ENCODE results near the gene CFL2.
"Not testable (repeated sequence)": the region's sequence is repeated elsewhere in the genome, so short reads cannot be mapped to it uniquely, and the experiment has no call there.

Gene CFL2

DNA sequence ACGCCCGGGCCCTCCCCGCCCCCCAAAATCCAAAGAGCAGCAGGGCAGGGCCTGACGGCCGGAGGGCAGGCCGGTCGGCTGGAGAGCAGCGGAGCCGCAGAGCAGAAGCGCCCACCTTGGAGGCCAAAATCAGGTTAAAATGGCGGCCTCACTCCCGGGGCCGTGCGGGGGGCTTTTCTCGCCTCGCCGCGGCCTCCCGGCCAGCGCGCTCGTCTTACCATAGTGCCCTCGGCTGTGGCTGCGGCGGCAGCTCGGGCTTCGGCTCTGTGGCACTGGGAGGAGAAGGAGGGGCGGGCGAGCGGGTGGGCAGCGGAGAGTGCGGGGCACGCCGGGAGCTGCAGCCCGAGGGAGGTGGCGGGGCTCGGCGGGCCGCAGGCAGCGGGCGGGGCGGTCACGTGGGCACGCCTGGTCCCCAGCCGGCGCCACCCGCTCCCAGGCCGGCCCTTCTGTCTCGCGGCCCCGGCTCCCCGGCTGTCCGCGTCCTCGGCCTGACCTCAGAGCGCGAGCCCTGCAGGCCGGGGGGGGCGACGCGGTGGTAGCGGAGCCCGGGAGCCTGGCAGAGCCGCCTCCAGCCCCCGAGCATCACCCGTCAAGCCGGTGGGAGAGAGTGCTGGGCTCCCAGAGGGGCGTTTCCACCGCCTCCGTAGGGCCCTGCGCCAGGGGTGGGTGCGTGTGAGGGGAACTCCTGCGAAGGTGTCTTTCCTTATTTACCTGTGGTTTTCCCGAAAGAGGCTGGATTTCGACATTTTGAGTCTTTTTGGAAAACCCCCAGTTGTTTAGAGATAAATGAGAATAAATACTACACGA, at the start of gene CFL2:
Gene CFL2 (minus strand): TSS at position 274 of the 807 bp plus-strand sequence. CDS start 53 bp downstream, at position 221.
- peak; percentile 76 for DNase-seq

DNA sequence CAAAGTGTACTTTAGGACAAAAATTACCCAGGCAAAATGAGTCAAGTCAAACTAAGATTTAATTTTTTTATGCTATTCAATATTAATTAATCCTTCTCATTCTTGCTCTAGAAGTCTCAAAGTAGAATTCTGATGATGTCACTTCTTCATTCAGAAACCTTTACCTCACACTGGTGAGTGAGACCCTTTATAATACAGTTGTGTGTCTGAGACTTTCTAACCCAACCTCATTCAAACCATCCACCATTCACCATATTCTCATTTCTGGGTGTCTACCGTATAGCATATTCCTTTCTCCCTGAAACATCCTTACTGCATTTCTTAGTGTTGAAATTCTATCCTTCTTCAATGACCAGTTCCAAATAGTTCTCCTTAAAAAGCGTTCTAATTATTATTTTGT, 40.8 kb upstream of the CFL2 start:
- no peak for DNase-seq

DNA sequence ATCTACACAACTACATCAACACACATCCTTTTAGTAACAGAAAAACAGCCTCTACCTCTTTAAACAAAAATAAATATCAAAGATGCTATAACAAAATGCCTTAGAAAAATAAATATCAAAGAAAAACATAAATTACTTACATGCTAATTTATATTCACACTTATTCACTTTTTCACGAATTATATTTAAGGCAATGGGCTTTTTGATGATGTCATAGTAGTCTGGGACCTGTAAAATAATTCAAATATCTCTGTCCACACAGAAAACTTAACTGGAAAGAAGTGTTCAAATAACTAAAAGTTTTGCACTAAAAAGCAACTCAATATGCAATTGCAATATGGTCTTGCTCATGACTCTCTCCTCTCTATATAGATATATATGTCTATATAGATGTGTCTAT, 40.3 kb upstream of the CFL2 start:
- no peak for DNase-seq

DNA sequence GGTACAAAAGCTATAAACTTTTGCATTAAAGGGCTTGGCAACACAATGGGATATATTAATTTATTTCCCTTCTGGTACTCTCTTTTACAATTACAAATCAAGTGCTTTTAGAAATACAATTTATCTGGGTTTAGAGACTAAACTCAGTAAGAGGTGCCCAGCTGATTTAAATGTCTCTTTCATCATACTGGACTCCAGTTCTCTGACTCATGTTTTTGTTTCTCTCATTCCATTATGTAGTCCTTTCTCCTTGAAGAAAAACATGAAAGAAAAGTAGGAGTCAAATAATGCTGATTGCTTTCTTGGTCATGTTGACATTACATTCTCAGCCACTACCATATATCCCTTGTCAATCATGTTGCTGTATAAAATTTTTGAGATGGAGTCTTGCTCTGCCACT, 36.3 kb upstream of the CFL2 start:
- DNase-seq: no peak

DNA sequence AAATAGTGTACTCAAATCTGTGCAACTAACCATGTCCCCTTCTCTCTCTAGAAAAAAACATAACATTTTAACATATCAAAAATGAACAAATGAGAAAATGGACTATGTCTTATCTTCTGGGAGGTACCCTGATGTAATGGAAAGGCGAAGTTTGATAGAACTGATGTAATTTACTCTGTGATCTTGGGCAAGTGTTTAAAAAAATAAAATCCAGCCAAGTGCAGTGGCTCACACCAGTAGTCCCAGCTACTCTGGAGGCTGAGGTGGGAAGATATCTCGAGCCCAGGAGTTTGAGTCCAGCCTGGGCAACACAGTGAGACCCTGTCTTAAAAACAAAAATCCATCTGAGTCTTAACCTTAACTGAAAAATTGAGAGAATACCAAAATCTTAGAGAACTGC, 35.8 kb upstream of the CFL2 start:
- DNase-seq: no peak

DNA sequence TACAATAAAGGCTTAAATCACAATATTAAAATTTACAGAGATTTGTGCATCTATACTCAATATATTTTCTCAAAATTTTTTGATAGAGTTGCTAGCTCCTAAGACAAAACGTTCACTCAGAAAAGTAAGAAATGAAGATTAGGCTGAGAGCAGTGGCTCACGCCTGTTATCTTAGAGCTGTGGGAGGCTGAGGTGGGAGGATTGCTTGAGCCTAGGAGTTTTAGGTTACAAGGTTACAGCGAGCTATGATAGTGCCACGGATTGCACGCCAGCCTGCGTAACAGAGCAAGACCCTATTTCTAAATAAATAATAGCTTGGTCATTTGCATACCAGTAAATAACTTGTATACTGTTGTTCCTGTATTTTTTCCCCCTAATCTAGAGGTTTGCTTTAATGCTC, 35.0 kb upstream of the CFL2 start:
- no peak for DNase-seq

DNA sequence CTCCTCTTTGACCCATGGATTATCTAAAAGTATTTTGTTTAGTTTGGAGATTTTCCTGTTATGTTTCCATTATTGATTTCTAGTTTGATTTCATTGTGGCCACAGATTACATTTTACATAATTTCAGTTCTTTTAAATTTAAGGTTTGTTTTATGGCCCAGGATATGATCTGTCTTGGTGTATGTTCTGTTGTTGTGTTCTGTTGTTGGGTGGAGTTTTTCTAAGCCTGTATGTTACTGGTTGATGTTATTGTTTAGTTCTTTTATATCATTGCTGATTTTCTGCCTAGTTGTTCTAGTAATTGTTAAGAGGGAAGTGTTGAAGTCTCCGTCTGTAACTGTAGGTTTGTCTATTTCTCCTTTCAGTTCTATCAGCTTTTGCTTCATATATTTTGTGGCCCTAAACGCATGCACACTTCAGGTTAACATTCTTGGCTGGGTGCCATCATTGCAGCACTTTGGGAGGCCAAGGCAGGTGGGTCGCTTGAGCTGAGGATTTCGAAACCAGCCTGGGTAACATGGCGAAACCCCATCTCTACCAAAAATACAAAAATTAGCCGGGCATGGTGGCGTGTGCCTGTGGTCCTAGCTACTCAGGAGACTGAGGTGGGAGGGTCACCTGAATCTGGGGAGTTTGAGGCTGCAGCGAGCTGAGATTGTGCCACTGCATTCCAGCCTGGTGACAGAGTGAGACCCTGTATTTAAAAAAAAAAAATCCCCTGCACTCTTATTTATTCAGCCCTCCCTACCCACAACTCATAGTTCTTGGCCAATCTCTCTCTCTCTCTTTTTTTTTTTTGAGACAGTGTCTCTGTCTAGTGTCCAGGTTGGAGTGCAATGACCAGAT, 28.1 kb upstream of the CFL2 start:
- DNase-seq: no peak

DNA sequence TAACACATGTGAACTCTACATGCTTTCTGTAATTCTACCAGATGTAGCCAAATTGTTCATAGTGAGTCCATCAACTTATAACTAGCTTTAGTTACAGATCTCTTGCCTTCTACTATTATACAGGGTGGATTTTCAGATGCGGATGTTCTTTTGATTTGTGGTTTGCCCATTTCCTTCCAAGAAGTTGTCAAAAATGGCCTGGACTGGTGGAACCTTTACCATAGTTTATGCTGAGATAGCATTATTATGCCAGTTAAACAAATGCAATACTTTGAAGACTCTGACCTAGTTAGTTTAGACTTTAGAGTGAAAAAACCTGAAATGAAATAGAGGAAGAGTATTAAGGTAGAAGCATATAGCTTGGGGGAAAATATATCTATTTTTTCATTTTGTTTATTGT, 27.4 kb upstream of the CFL2 start:
- no peak for DNase-seq

DNA sequence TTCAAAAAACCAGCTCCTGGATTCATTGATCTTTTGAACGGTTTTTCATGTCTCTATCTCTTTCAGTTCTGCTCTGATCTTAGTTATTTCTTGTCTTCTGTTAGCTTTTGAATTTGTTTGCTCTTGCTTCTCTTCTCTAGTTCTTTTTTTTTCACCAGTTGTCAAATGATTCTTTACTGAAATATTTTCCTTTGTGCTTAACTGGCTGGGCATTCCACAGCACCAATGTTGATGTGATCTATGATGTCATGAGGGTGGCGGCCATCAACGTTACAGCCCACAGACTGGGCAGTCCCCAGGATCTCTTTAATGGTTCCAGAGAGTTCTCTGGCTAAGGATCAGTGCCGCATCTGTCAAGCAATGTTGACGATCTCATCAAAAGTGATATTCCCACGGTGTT, 25.7 kb upstream of the CFL2 start:
- not testable (repeated sequence) for DNase-seq

DNA sequence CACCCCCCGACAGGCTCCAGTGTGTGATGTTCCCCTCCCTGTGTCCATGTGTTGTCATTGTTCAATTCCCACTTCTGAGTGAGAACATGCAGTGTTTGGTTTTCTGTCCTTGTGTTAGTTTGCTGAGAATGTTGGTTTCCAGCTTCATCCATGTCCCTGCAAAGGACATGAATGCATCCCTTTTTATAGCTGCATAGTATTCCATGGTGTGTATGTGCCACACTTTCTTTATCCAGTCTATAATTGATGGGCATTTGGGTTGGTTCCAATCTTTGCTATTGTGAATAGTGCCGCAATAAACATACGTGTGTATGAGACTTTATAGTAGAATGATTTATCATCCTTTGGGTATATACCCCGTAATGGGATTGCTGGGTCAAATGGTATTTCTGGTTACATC, 22.7 kb upstream of the CFL2 start:
- not testable (repeated sequence) for DNase-seq

DNA sequence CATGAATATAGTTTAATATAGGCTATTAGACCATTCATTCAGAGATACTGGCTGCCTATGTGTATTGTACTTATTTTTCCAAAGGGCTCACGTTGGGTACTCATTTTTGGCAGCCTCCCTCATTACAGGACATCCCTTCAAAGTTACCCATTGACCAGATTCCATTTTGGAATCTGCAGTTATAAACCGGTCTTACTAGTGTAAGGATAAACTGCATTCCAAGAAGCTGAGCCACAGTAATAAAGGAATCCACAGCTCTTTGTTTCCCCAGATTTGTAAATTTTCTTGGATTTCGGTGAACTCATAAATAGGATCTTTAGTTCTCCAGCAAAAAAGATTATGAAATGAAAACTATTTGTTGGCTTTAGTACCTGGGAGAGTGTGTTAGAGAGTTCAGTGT, 18.9 kb upstream of the CFL2 start:
- no peak for DNase-seq

DNA sequence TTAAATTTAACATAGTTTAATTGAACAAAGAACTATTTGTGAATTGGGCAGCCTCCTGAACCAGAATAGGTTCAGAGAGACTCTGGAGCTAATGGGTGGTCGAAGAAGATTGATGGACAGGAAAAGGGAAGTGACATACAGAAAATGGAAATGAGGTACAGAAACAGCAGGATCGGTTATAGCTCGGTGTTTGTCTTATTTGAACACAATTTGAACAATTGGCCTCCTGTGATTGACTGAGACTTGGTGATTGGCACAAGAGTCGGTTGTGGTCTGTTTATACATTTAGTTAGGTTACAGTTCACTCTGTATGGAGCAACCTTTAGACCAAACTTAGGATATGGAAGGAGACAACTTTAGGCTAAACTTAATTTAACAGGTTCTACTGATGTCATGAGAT, 18.4 kb upstream of the CFL2 start:
- DNase-seq: no peak

DNA sequence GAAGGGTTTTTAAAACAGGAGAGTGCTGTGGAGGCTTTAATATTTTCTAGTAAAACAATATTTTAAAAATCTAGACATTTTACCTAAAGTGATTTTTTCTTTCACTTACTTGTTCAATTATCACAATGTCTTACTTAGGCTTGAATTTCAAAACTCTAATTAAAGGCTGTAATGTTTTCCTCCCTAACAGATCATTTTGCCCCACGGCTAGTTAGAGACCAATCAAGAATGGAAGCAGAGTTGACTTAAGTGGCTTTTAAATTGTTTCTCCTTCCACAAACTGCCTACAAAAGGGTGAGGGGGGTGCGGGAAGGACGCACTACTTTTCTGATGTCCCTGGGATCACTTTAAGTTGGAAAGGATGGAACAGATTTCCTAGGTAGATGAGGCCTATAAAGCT, 9.5 kb upstream of the CFL2 start:
- no peak for DNase-seq

DNA sequence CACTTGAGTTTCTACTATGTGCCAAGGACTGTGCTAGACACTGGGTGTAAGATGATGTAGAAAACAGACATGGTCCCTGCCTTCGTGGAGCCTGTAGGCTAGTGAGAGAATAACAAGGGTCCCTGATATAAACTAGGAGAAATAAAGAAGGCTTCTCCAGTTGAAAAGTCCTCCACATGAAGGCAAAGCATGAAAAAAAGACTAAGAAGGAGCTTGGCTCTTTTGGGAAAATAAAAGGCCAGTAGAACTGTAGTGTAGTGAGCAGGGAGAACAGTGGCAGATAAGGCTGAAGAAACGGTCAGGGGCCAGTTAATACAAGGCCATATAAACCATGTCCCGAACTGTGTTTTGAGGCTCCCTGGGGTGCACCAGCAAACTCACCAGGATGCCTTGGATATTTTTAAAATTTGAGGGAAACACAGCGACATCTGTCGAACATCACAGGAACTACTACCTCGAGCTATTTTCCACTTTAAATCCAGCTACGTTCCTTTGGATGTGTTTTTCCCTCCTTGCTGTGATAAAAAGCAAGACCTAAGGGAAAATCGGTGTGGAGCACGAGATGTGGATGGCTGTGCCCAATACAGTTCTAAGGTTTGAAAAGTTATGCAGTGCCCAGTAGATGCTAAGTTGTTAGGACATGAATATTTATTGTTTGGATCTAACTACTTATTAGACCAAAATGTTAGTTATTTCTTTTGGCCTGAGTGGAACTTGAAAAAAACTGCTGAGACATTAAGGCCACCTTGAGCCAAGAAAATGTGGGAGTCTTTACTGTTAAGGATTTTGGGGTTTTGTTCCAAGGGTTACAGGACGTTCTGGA, 8.5 kb upstream of the CFL2 start:
- DNase-seq: peak; percentile 65

DNA sequence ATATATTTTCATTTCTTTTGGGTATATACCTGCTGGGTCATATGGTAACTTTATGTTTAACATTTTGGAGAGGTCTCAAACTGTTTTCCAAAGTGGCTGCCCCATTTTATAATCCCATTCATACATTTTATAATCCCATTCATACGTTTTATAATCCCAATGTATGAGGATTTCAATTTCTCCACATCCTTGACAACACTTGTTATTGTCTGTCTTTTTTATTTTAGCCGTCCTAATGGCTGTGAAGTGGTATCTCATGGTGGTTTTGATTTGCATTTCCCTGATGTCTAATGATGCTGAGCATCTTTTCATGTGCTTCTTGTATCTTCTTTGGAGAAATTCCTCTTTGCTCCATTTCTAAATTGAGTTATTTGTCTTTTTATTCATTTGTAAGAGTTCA, 6.7 kb upstream of the CFL2 start:
- DNase-seq: no peak

DNA sequence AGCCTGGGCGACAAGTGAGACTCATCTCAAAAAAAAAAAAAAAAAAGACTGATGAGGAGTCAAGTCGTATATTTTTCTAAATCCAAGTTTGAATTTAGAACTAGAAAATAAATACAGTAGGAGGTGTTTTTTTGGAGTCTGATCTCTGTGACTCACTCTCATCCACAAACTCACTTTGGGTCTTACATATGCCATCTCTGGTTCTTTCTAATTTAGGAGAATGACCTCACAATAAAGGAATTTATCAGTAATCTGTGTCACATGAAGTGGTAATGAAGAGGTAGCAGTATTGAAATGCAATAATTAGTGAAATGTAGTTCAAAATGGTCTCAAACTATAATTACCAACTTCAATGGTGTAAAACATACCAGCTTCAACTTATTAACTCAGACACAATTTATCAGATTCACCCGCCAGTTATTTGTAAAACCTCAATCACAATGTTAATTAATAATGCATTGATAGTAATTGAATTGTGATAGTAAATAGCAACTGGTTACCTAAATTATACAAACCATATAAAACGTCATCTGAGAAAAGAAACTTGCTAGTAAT, 4.4 kb upstream of the CFL2 start:
- no peak for DNase-seq

DNA sequence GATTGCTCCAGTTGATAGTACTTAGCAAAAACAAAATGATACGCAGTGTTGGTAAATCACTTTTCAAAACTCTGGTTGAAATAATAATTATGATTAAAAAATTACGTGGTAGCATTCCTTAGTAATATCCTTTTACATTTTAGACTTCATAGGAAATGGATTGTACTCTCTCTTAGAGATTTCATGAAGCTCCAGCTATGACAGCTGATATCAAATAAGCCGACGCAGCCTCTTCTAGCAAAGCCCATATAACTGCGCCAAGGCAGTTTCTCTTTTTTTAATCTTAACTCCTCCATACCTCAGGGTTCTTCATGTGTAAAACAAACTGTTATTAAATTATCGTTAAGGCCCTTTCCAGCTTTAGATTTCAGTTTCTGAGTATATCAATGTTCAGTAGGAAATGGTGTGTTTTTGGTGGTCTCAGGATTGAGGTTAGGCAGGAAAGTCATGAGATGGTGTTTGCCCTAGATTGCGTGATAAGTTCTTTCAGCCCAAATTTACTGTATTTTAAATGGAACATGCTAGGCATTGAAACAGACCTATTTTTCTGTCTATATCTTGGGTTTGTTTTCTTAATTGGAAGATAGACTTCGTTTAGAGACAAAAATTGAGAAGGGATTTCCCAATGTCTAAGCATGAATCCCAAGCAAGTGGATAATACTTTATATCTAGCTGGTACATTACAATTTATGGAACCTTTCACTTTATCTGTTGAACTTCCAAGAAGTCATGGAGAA, 902 bp upstream of the CFL2 start:
- no peak for DNase-seq

DNA sequence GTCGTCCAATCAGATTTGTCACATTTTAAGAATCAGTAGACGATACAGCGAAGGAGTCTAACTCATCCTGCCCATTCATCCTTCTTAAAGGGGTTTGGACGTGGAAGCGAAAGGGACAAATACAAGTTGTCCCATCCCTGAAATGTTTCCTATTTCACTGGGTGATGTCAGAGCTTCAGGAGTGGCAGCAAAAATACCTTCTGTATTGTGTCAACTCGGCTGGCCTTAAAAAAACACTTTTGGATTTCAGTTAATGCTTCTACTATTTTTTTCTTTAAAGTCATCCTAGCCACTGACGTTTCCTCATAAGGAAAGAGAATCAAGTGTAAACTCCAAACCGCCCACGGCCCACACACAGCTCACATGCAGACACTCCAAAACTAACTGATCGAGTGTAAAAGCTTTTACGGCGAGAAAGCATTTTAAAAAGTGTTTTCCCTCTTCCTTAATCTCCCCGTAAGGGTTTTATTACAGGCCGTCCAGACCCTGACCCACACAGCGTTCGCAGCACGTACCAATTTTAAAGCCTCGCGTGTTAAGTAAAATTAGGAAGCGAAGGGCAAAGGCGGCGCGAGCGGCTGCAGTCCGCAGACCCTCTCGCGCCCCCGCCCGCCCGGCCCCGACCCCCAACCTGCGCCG, 593 bp downstream of the CFL2 start:
- peak; percentile 5 for DNase-seq

DNA sequence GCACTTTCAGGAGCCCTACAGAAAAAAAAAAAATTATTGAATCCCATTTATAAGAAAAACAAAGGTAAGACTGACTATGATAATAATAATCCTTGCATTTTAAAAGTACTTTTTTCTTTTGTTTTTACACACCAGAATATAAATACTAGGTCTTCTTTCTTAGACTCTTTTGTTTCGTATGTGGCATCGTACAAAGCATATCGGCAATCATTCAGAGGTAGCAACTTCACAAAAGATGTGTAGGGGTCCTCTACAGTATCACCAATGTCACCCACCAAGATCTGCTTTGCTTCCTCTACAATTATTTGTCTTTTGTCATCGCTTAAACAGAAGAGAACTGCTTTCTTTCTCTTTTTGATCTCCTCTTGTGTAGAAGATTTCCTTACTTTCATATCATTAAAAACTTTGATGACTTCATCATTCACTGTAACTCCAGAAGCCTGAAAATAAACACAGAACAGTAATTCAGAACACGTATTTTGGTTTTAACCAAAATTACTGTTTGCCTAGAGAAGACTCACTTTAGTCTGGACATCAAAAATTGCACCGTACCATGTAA, 1.2 kb downstream of the CFL2 start:
- DNase-seq: no peak

DNA sequence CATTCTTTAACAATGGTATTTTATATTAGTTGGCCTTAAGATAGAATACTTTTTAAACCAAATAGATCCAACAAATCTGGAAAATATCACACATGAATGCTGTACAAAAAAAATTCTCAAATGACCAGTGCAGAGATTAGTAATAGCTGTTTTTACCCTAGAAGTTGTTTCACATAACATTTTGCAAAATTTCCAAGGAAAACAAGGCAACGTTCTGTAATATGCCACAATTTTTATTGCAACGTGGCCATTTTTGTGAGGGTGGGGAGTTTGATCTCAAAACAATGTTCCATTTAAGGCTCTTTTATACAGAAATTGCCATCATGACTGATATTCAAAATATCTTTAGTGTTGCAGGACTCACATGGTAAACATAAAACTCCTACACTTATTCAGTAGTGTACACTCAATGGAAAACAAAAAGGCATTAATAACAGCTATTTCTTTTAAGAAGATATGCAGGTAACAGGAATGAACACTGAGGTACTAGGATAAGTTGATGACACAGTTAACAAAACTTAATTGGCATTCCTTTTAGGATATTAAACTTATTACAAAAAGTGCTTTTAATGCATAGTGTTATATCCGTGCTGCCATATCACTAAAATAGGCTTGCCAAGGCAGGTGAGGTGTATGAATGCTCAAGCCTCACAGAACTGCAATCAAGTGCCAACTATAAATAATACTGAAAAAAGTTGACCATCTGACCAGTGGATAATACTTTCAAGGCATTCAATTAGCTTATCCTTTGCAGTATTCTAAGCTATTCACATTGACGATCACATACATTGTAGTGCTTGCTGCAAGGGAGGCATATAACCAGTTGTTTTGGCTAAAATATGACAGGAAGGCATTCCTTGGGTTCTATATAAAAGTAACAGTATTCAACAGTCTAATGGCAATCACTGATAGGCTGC, 2.3 kb downstream of the CFL2 start:
- DNase-seq: no peak

Measured in NCI-H510A treated with DMSO at 0.1 percent for 48 hours (cell line).